Vagina (tissue), 2 donors: ENCODE results near the gene NDUFAF8. TPM values are rescaled to one million over a fixed set of nuclear protein-coding genes. Genes with fewer than 3 reads are reported as not detected.

Experiments
- DNase-seq, 2 donors: peaks; one replicate each; pipeline ENCODE4 v3.0.0-alpha.2; 2017; ENCODE audit errors: extremely low spot score in 2 of 2
- H3K27ac ChIP-seq: fragments of 200-600 bp; sonication (generic); one replicate; pipeline ENCODE4 v1.5.1; 2019
- H3K27me3 ChIP-seq: fragments of 200-600 bp; sonication (generic); one replicate; pipeline ENCODE4 v1.5.1; 2019
- H3K36me3 ChIP-seq, 2 donors: fragments of 200-600 bp; sonication (generic); one replicate each; pipeline ENCODE4 v1.5.1; 2017 to 2019
- H3K4me1 ChIP-seq: fragments of 200-600 bp; sonication (generic); one replicate; pipeline ENCODE4 v1.5.1; 2019
- H3K4me3 ChIP-seq, 2 donors: fragments of 200-600 bp; sonication (generic); 1 replicate in 1 of 2; 2 replicates in 1 of 2; pipeline ENCODE4 v1.5.1; 2016 to 2019
- H3K9me3 ChIP-seq: fragments of 200-600 bp; sonication (generic); one replicate; pipeline ENCODE4 v1.5.1; 2019
- CTCF ChIP-seq, 3 experiments: fragments of 450-650 bp in 2 of 3; fragments of 200-600 bp in 1 of 3; sonication (generic) in 1 of 3; IDR thresholded peaks; one replicate each; pipeline ENCODE4 v1.5.1; 2017 to 2019; ENCODE audit warnings: antibody characterized with exemption in 3 of 3, mild to moderate bottlenecking in 2 of 3, moderate library complexity in 2 of 3
- POLR2A ChIP-seq, 2 donors: fragments of 450-650 bp; IDR thresholded peaks; one replicate each; pipeline ENCODE4 v1.6.1; 2017; ENCODE audit warnings: antibody characterized with exemption in 2 of 2, mild to moderate bottlenecking in 2 of 2, moderate library complexity in 2 of 2
- POLR2AphosphoS5 ChIP-seq, 2 donors: sonication (generic); formaldehyde crosslinking; IDR thresholded peaks; one replicate each; pipeline ENCODE4 v1.9.0; 2017; ENCODE audit warnings: antibody characterized with exemption in 2 of 2, mild to moderate bottlenecking in 2 of 2, low read depth in 1 of 2; ENCODE audit not compliant: insufficient read depth in 1 of 2
- intact Hi-C: fragments of 100-400 bp; cut with DNase I; formaldehyde crosslinking; loops from one replicate; pipeline ENCODE4 v1.15.1; 2023
- total RNA-seq: library from RNA; depleted of rRNA; stranded (reverse); fragments of >200 nt; gene quantifications from one replicate; pipeline ENCODE4 v1.2.3, GENCODE V29; 2016

Gene NDUFAF8
- total RNA-seq, 1 donor from 2014 or later, result 52.5 TPM

DNA sequence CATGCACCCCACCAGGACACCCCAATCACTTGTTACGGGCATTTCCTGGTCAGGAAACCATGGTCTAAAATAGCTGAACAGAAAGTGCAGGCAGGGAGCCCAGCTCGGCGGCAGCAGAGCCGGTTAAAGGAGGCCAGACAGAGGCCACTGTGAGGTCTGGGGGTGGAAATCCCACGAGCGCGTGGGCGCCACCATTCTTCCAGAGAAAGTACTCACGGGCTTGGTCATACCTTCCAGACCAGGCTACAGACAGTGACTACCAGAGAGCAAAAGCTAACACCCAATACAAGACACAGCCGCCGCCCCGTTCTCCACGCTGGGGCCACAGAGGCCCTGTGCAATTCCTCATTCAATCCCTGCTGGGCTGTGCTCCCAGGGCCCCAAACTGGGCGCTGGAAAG is 28.2 kb upstream of the NDUFAF8 start:
- Histone ChIP-seq H3K27me3 (no peaks in the 10 kb centered on the region), H3K9me3 (no peaks in the 10 kb centered on the region), H3K27ac (no peak overlapping the region), H3K36me3 (peaks cover 0 to 12% of the 10 kb centered on the region in 2 donors), H3K4me1 (no peaks in the 10 kb centered on the region), H3K4me3 (no peak overlapping the region)
- intact Hi-C loops, result no loop called here
- TF ChIP-seq CTCF (IDR thresholded peaks at IDR 0.05) (no peak), POLR2A (IDR thresholded peaks at IDR 0.05) (no peak), POLR2AphosphoS5 (IDR thresholded peaks at IDR 0.05; ENCODE audit: insufficient read depth in 1 of 2, low read depth in 1 of 2) (no peak)
- no peak for DNase-seq

DNA sequence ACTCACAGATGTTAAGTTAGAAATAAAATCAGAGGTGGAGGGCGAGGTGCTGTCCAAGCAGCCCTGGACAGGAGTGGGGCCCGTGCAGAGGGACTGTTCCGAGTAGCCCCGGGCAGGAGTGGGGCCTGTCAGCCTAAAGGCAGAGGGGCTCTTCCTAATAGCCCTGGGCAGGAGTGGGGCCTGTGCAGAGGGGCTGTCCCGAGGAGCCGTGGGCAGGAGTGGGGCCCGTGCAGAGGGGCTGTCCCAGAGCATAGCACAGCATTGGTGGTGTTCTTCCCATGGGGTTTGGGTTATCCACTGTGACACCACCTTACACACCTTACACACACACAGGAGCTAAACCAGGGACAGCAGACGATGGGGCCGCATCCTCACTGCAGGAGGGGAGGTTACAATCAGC is 26.8 kb upstream of the NDUFAF8 start:
- H3K4me1 ChIP-seq, result no peaks in the 10 kb centered on the region
- H3K36me3 ChIP-seq, result peaks cover 0 to 6% of the 10 kb centered on the region in 2 donors
- no peak for DNase-seq
- H3K27me3 ChIP-seq, result no peaks in the 10 kb centered on the region
- TF ChIP-seq CTCF (IDR thresholded peaks at IDR 0.05) (no peak), POLR2AphosphoS5 (IDR thresholded peaks at IDR 0.05; ENCODE audit: insufficient read depth in 1 of 2, low read depth in 1 of 2) (no peak), POLR2A (IDR thresholded peaks at IDR 0.05) (no peak)
- intact Hi-C loops, result no loop called here
- H3K27ac ChIP-seq, result no peak overlapping the region
- no peak overlapping the region for H3K4me3 ChIP-seq
- H3K9me3 ChIP-seq, result no peaks in the 10 kb centered on the region

GRCh38 chr17:81213978-81214377 is 25.1 kb upstream of the NDUFAF8 start:
- Histone ChIP-seq H3K9me3 (no peaks in the 10 kb centered on the region), H3K27me3 (no peaks in the 10 kb centered on the region), H3K4me1 (no peaks in the 10 kb centered on the region), H3K4me3 (no peak overlapping the region), H3K27ac (no peak overlapping the region), H3K36me3 (no peaks in the 10 kb centered on the region)
- intact Hi-C loops, result loop anchor here (1.0 kb wide), 1 partner anchor 24 kb away; no protein-coding TSS in a partner anchor
- TF ChIP-seq POLR2A (IDR thresholded peaks at IDR 0.05) (no peak), CTCF (IDR thresholded peaks at IDR 0.05) (no peak), POLR2AphosphoS5 (IDR thresholded peaks at IDR 0.05; ENCODE audit: insufficient read depth in 1 of 2, low read depth in 1 of 2) (no peak)
- no peak for DNase-seq

- TF ChIP-seq POLR2AphosphoS5 (IDR thresholded peaks at IDR 0.05; ENCODE audit: insufficient read depth in 1 of 2, low read depth in 1 of 2) (no peak), CTCF (IDR thresholded peaks at IDR 0.05) (no peak), POLR2A (IDR thresholded peaks at IDR 0.05) (no peak)
- no peak overlapping the region for H3K4me3 ChIP-seq
- H3K27ac ChIP-seq, result no peak overlapping the region
- H3K36me3 ChIP-seq, result no peaks in the 10 kb centered on the region
- intact Hi-C loops, result no loop called here
- peaks cover 14% of the 10 kb centered on the region for H3K4me1 ChIP-seq
- no peak for DNase-seq
- no peaks in the 10 kb centered on the region for H3K27me3 ChIP-seq
- no peaks in the 10 kb centered on the region for H3K9me3 ChIP-seq
These were observed 21.6 kb upstream of the NDUFAF8 start for GRCh38 chr17:81217491-81217890.

GRCh38 chr17:81218459-81218858 is 20.7 kb upstream of the NDUFAF8 start:
- Histone ChIP-seq H3K9me3 (no peaks in the 10 kb centered on the region), H3K4me3 (no peak overlapping the region), H3K36me3 (no peaks in the 10 kb centered on the region), H3K27me3 (no peaks in the 10 kb centered on the region), H3K27ac (no peak overlapping the region), H3K4me1 (peaks cover 19% of the 10 kb centered on the region)
- intact Hi-C loops, result no loop called here
- TF ChIP-seq CTCF (IDR thresholded peaks at IDR 0.05) (no peak), POLR2AphosphoS5 (IDR thresholded peaks at IDR 0.05; ENCODE audit: insufficient read depth in 1 of 2, low read depth in 1 of 2) (no peak), POLR2A (IDR thresholded peaks at IDR 0.05) (no peak)
- no peak for DNase-seq
